KMS-11 (cell line): ENCODE results near the gene ENOX1.

Source experiments
- H2AFZ ChIP-seq: fragments of 200-600 bp; sonication (generic); 2 replicates; pipeline ENCODE4 v1.6.1; 2016; ENCODE audit warnings: antibody characterized with exemption, mixed run types, low read depth
- H3K27ac ChIP-seq: fragments of 200-600 bp; sonication (generic); 2 replicates; pipeline ENCODE4 v1.6.1; 2016; ENCODE audit warnings: mild to moderate bottlenecking, mixed run types
- H3K27me3 ChIP-seq: fragments of 200-600 bp; sonication (generic); 2 replicates; pipeline ENCODE4 v1.6.1; 2017; ENCODE audit warnings: mild to moderate bottlenecking, low read depth, mixed run types, moderate library complexity; ENCODE audit not compliant: insufficient read depth
- H3K36me3 ChIP-seq: fragments of 200-600 bp; sonication (generic); 2 replicates; pipeline ENCODE4 v1.6.1; 2017; ENCODE audit warnings: mild to moderate bottlenecking, mixed run types; ENCODE audit not compliant: insufficient read depth
- H3K4me1 ChIP-seq: fragments of 200-600 bp; sonication (generic); 2 replicates; pipeline ENCODE4 v1.6.1; 2016; ENCODE audit warnings: mild to moderate bottlenecking, low read depth, mixed run types; ENCODE audit not compliant: poor library complexity, severe bottlenecking
- H3K4me2 ChIP-seq: fragments of 200-600 bp; sonication (generic); 2 replicates; pipeline ENCODE4 v1.7.0; 2016; ENCODE audit warnings: mild to moderate bottlenecking, mixed run types
- H3K4me3 ChIP-seq: fragments of 200-600 bp; sonication (generic); IDR thresholded peaks from 2 replicates; pipeline ENCODE4 v1.6.1; 2017; ENCODE audit warnings: low read depth, low read length, mixed read lengths; ENCODE audit not compliant: insufficient read depth
- H3K79me2 ChIP-seq: fragments of 200-600 bp; sonication (generic); 2 replicates; pipeline ENCODE4 v1.6.1; 2016; ENCODE audit warnings: low read depth, mixed run types; ENCODE audit not compliant: insufficient read depth
- H3K9ac ChIP-seq: fragments of 200-600 bp; sonication (generic); 2 replicates; pipeline ENCODE4 v1.6.1; 2016; ENCODE audit warnings: mild to moderate bottlenecking, mixed run types
- H4K20me1 ChIP-seq: fragments of 200-600 bp; sonication (generic); 2 replicates; pipeline ENCODE4 v1.6.1; 2016; ENCODE audit warnings: mild to moderate bottlenecking, mixed run types; ENCODE audit not compliant: insufficient read depth
- CTCF ChIP-seq: fragments of 200-600 bp; sonication (generic); conservative IDR thresholded peaks from 2 replicates; pipeline ENCODE4 v1.6.1; 2017; ENCODE audit warnings: low read depth, mild to moderate bottlenecking, antibody characterized with exemption, low read length, moderate library complexity, mixed read lengths

The ENOX1 gene

DNA sequence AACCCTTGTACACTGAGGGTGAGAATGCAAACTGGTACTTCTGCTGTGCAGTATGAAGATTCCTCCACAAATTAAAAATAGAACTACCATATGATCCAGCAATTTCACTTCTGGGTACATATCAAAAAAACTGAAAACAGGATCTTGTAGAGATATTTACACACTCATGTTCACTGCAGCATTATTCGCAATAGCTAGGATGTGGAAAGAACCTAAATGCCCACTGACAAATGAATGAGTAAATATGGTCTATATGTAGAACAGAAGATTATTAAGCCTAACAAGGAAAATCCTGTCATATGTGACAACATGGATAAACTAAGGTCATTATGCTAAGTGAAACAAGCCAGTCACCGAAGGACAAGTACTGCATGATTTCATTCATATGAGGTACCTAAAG lies 304.7 kb downstream of the ENOX1 start:
- H3K4me3 ChIP-seq: no peak overlapping the region
- H3K4me1 ChIP-seq: peaks cover 17% of the 10 kb centered on the region
- H3K36me3 ChIP-seq: no peaks in the 10 kb centered on the region
- H3K9ac ChIP-seq: no peak overlapping the region
- H3K27me3 ChIP-seq: no peaks in the 10 kb centered on the region
- TF ChIP-seq CTCF: no peak
- H4K20me1 ChIP-seq: no peaks in the 10 kb centered on the region
- H3K79me2 ChIP-seq: no peaks in the 10 kb centered on the region
- H3K4me2 ChIP-seq: no peak overlapping the region
- H3K27ac ChIP-seq: no peak overlapping the region
- no peak overlapping the region for H2AFZ ChIP-seq

GRCh38 chr13:43478902-43479301 lies 307.9 kb downstream of the ENOX1 start:
- no peak for TF ChIP-seq CTCF

DNA sequence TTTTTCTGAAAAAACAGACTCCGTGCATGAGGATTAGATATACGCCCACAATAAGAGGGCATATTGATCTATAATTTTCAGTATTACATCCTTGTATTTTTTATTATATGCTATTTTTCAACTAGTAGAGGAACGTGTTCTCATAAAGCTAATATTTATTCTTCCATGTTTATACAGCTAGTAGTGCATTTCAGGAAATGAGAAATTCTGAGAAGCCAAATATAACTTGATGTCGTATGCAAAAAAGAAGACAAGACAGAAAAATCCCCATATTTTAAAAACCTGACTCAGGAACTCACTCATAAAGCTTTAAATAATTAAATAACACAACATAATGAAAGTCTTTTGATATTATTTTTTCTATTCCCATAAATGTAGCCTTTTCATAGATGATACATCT lies 308.6 kb downstream of the ENOX1 start:
- Histone ChIP-seq H4K20me1 (no peaks in the 10 kb centered on the region), H3K27ac (no peak overlapping the region), H2AFZ (no peak overlapping the region), H3K9ac (no peak overlapping the region), H3K4me2 (no peak overlapping the region), H3K4me3 (no peak overlapping the region), H3K27me3 (no peaks in the 10 kb centered on the region), H3K4me1 (no peaks in the 10 kb centered on the region), H3K36me3 (no peaks in the 10 kb centered on the region), H3K79me2 (no peaks in the 10 kb centered on the region)
- no peak for TF ChIP-seq CTCF

More at GRCh38 chr13:43478902-43479301, 307.9 kb downstream of the ENOX1 start:
- Histone ChIP-seq H3K4me1 (peaks cover 3% of the 10 kb centered on the region), H3K79me2 (no peaks in the 10 kb centered on the region), H2AFZ (no peak overlapping the region), H3K36me3 (no peaks in the 10 kb centered on the region), H3K4me2 (no peak overlapping the region), H3K9ac (no peak overlapping the region), H3K27ac (no peak overlapping the region), H3K4me3 (no peak overlapping the region), H3K27me3 (no peaks in the 10 kb centered on the region), H4K20me1 (no peaks in the 10 kb centered on the region)

DNA sequence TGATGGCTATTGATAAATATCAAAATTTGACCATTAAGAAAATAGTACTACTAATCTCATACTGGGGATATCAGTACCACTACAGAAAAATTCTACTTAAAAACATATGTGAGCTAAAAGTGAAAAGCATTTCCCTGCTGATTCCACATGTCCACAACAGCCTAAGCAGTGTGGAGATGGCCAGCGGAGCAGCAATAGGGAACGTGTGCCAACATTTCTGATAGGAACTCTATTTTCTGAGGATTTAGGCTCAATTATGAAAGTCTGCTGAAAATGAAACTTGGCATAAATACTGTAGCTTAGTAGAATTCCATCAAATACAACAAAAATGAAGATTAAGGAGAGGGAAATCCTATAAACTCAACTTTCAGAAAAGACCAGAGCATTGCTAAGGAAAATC lies 311.6 kb downstream of the ENOX1 start:
- no peaks in the 10 kb centered on the region for H3K36me3 ChIP-seq
- H3K4me2 ChIP-seq: no peak overlapping the region
- no peak overlapping the region for H3K9ac ChIP-seq
- no peaks in the 10 kb centered on the region for H4K20me1 ChIP-seq
- no peaks in the 10 kb centered on the region for H3K79me2 ChIP-seq
- no peak overlapping the region for H3K27ac ChIP-seq
- H2AFZ ChIP-seq: no peak overlapping the region
- H3K27me3 ChIP-seq: no peaks in the 10 kb centered on the region
- no peak for TF ChIP-seq CTCF
- H3K4me1 ChIP-seq: no peaks in the 10 kb centered on the region
- H3K4me3 ChIP-seq: no peak overlapping the region

DNA sequence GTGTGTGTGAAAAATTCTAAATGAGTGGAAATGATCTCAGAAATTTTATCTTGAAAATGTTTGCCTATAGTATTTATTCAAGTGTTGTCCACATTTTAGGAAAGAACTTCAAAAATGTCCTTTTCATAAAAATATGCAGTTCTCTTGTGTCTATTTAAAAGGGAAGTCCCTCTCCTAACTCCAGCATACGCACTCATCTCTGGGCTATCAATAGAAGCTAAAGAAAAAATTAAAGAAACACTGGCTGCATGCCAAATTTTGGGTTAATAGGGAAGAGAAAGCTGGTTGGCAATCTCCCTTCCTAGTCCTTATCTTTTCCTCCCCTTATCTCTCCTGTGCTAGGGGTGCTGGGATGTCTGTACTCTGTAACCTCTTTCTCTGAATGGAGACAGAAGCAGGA lies 313.3 kb downstream of the ENOX1 start:
- no peaks in the 10 kb centered on the region for H3K4me1 ChIP-seq
- H3K79me2 ChIP-seq: no peaks in the 10 kb centered on the region
- H3K27ac ChIP-seq: no peak overlapping the region
- H3K9ac ChIP-seq: no peak overlapping the region
- H3K36me3 ChIP-seq: no peaks in the 10 kb centered on the region
- no peak overlapping the region for H3K4me2 ChIP-seq
- H4K20me1 ChIP-seq: no peaks in the 10 kb centered on the region
- H3K4me3 ChIP-seq: no peak overlapping the region
- H2AFZ ChIP-seq: no peak overlapping the region
- no peaks in the 10 kb centered on the region for H3K27me3 ChIP-seq
- no peak for TF ChIP-seq CTCF
